HEK293T (cell line): ENCODE measurements around the gene NECTIN3.

Source experiments
- CTCF ChIA-PET: fragments of 350-600 bp; formaldehyde crosslinking; extraction: SDS; loops from one replicate; lab custom pipeline; 2021; ENCODE audit warnings: antibody characterized with exemption, inconsistent platforms; lab: Yijun Ruan, JAX
- POLR2A ChIA-PET: fragments of 350-600 bp; formaldehyde crosslinking; extraction: SDS; loops from one replicate; lab custom pipeline; 2020; ENCODE audit warnings: antibody characterized with exemption, inconsistent platforms; lab: Yijun Ruan, JAX
- DNase-seq: peaks from one replicate; pipeline ENCODE4 v3.0.0; 2012; ENCODE audit warnings: mixed read lengths; ENCODE audit errors: extremely low spot score
- ARNT ChIP-seq: fragments of 450-650 bp; IDR thresholded peaks from 2 replicates; pipeline ENCODE4 v1.6.1; 2017; ENCODE audit warnings: mild to moderate bottlenecking
- BHLHE40 ChIP-seq: fragments of 450-650 bp; IDR thresholded peaks from 2 replicates; pipeline ENCODE4 v1.6.1; 2016; ENCODE audit warnings: mild to moderate bottlenecking, moderate library complexity, borderline replicate concordance
- CTBP1 ChIP-seq: fragments of 450-650 bp; IDR thresholded peaks from 2 replicates; pipeline ENCODE4 v1.6.1; 2016; ENCODE audit warnings: borderline replicate concordance
- ELF4 ChIP-seq: fragments of 450-650 bp; IDR thresholded peaks from 2 replicates; pipeline ENCODE4 v1.6.1; 2017; ENCODE audit warnings: antibody characterized with exemption
- FOXA1 ChIP-seq: fragments of 450-650 bp; IDR thresholded peaks from 2 replicates; pipeline ENCODE4 v1.6.1; 2016; ENCODE audit warnings: mild to moderate bottlenecking
- FOXK2 ChIP-seq: fragments of 450-650 bp; IDR thresholded peaks from 2 replicates; pipeline ENCODE4 v1.6.1; 2016; ENCODE audit warnings: mild to moderate bottlenecking
- FOXM1 ChIP-seq: fragments of 450-650 bp; IDR thresholded peaks from 2 replicates; pipeline ENCODE4 v1.6.1; 2017; ENCODE audit warnings: mild to moderate bottlenecking, borderline replicate concordance
- HDGF ChIP-seq: fragments of 450-650 bp; IDR thresholded peaks from 2 replicates; pipeline ENCODE4 v1.6.1; 2017; ENCODE audit warnings: antibody characterized with exemption, borderline replicate concordance
- L3MBTL2 ChIP-seq: fragments of 450-650 bp; conservative IDR thresholded peaks from 2 replicates; pipeline ENCODE4 v1.6.1; 2016; ENCODE audit warnings: mild to moderate bottlenecking
- LEF1 ChIP-seq: fragments of 450-650 bp; IDR thresholded peaks from 2 replicates; pipeline ENCODE4 v1.6.1; 2017; ENCODE audit warnings: mild to moderate bottlenecking, borderline replicate concordance
- NFRKB ChIP-seq: fragments of 450-650 bp; IDR thresholded peaks from 2 replicates; pipeline ENCODE4 v1.6.1; 2016; ENCODE audit warnings: mild to moderate bottlenecking, moderate library complexity
- SP1 ChIP-seq: fragments of 450-650 bp; IDR thresholded peaks from 2 replicates; pipeline ENCODE4 v1.6.1; 2017
- SUZ12 ChIP-seq: fragments of 450-650 bp; IDR thresholded peaks from 2 replicates; pipeline ENCODE4 v1.6.1; 2016; ENCODE audit warnings: mild to moderate bottlenecking
- TARDBP ChIP-seq: fragments of 450-650 bp; IDR thresholded peaks from 2 replicates; pipeline ENCODE4 v1.6.1; 2016
- ZNF384 ChIP-seq: fragments of 450-650 bp; IDR thresholded peaks from 2 replicates; pipeline ENCODE4 v1.6.1; 2016
- TF ChIP-seq, protein P1 (sequence below): fragments of 450-650 bp; IDR thresholded peaks from 2 replicates; pipeline ENCODE4 v1.6.1; 2016

Gene NECTIN3

GRCh38 chr3:111229301-111229700 lies 157.7 kb downstream of the NECTIN3 start:
- ChIA-PET CTCF (no interaction called here), POLR2A (no interaction called here)
- no peak for TF ChIP-seq FOXK2
- TF ChIP-seq FOXM1 = no peak
- no peak for TF ChIP-seq SUZ12
- no peak for TF ChIP-seq FOXA1
- no peak for TF ChIP-seq ARNT
- no peak for DNase-seq

DNA sequence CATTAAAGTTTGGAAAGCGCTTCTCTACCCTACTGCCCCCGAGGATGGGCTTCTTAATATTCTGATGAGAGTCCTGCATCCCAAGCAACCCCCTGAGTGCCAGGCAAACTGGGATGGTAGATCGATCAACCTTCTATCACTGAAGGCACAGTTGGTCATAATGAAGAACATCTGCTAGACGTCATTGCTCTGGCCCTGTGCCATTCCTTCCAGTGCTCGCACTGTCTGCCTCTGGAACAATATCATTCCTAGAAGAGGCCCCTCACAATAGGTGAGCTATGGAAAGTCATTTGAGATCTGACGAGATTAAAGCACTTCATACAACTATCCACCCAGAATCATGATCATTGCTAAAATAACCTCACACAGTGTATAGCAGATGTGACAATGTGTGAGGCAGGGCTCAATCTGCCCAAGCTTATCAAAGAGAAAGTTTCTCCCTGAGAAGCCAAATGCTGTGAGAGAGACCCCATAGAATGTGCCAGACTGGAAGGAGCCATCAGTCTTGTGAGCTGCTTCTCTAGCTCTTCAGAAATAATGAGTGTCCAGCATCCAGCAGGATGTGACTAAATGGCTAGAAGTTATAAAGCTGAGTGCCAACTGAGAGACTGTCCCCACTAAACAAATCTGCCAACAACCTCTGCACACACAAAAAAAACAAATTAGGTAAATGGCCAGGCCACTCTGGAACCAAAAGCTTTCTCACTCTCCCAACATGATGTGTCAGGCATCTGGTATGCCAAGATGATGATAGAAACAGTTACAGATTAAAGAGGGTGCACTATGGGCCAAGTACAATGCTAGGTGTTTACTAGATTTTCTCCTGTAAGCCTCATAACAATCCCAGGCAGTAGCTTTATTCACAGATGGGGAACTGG lies 165.5 kb downstream of the NECTIN3 start:
- ChIA-PET POLR2A (no interaction called here), CTCF (no interaction called here)
- TF ChIP-seq L3MBTL2 (no peak), TARDBP (no peak), ZNF384 (no peak), LEF1 (no peak)
- DNase-seq = no peak

- no peak for DNase-seq
- ChIA-PET POLR2A (no interaction called here), CTCF (no interaction called here)
- TF ChIP-seq FOXA1 (no peak), ELF4 (no peak), LEF1 (no peak), ZNF384 (no peak), FOXM1 (no peak), SUZ12 (no peak), L3MBTL2 (no peak), SP1 (no peak), ARNT (no peak), TARDBP (no peak), HDGF (no peak), CTBP1 (no peak), NFRKB (no peak)
- TF ChIP-seq, protein P1, sequence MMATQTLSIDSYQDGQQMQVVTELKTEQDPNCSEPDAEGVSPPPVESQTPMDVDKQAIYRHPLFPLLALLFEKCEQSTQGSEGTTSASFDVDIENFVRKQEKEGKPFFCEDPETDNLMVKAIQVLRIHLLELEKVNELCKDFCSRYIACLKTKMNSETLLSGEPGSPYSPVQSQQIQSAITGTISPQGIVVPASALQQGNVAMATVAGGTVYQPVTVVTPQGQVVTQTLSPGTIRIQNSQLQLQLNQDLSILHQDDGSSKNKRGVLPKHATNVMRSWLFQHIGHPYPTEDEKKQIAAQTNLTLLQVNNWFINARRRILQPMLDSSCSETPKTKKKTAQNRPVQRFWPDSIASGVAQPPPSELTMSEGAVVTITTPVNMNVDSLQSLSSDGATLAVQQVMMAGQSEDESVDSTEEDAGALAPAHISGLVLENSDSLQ = no peak
Measured at GRCh38 chr3:111237946-111238345, 166.3 kb downstream of the NECTIN3 start.

DNA sequence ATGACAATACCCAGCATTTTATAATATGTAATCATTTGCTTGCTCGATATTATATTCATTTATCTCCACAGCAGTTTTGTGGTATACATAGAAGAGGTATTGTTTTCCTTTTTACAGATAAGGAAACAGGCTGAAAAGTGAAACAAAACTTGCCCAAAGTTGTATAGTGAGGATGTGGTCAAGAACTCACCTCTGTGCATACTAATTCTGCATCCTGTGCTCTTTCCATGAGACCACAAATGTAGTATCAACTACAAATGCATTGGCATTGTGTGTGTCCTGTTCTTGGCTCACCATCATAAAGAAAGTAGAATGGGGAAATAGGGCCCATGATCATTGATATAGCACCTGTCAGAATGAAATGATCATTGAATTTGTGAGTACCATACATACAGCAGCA lies 167.3 kb downstream of the NECTIN3 start:
- DNase-seq = no peak
- POLR2A ChIA-PET = no interaction called here
- TF ChIP-seq ZNF384 = no peak
- no peak for TF ChIP-seq ARNT
- TF ChIP-seq, protein P1 = no peak
- TF ChIP-seq SUZ12 = no peak
- no peak for TF ChIP-seq FOXA1
- TF ChIP-seq FOXK2 = no peak
- no peak for TF ChIP-seq SP1
- TF ChIP-seq NFRKB = no peak
- TF ChIP-seq BHLHE40 = no peak
- TF ChIP-seq CTBP1 = no peak
- no peak for TF ChIP-seq FOXM1
- TF ChIP-seq TARDBP = no peak
- no peak for TF ChIP-seq L3MBTL2
- TF ChIP-seq LEF1 = no peak
- CTCF ChIA-PET = no interaction called here

- DNase-seq = no peak
- ChIA-PET CTCF (no interaction called here), POLR2A (no interaction called here)
- no peak for TF ChIP-seq FOXM1
- TF ChIP-seq HDGF = no peak
- no peak for TF ChIP-seq ARNT
- TF ChIP-seq ZNF384 = no peak
- TF ChIP-seq L3MBTL2 = no peak
Measured at GRCh38 chr3:111241960-111242359, 170.3 kb downstream of the NECTIN3 start.
